Measurements from ENCODE around the gene PNMA1.

- no peak for TF ChIP-seq CTCF (IDR thresholded peaks at IDR 0.05)
- TF ChIP-seq POLR2A (IDR thresholded peaks at IDR 0.05): no peak
These were observed 33.4 kb downstream of the PNMA1 start for GRCh38 chr14:73680821-73681220.

Data from Peyer's patch (tissue), 4 donors.